ENCODE measurements around the gene CDKAL1.
"Not testable (repeated sequence)": the region's sequence is repeated elsewhere in the genome, so short reads cannot be mapped to it uniquely, and the experiment has no call there.

Gene CDKAL1

GRCh38 chr6:21173031-21173430, 638.8 kb downstream of the CDKAL1 start:
- no peak for DNase-seq (ENCODE audit: low spot score)

GRCh38 chr6:21173678-21174077, 639.4 kb downstream of the CDKAL1 start:
- no peak for DNase-seq (ENCODE audit: low spot score)

GRCh38 chr6:21176197-21176596, 641.9 kb downstream of the CDKAL1 start:
- DNase-seq (ENCODE audit: low spot score), result no peak

GRCh38 chr6:21180155-21180554, 645.9 kb downstream of the CDKAL1 start:
- DNase-seq (ENCODE audit: low spot score), result no peak

GRCh38 chr6:21180800-21181337, 646.6 kb downstream of the CDKAL1 start:
- no peak for DNase-seq (ENCODE audit: low spot score)

GRCh38 chr6:21181866-21182265, 647.6 kb downstream of the CDKAL1 start:
- no peak for DNase-seq (ENCODE audit: low spot score)

- no peak for DNase-seq (ENCODE audit: low spot score)
Observed at GRCh38 chr6:21182589-21182988, 648.3 kb downstream of the CDKAL1 start.

GRCh38 chr6:21185861-21186478, 651.7 kb downstream of the CDKAL1 start:
- no peak for DNase-seq (ENCODE audit: low spot score)

GRCh38 chr6:21186479-21187055, 652.3 kb downstream of the CDKAL1 start:
- DNase-seq (ENCODE audit: low spot score), result no peak

GRCh38 chr6:21187485-21187884, 653.2 kb downstream of the CDKAL1 start:
- DNase-seq (ENCODE audit: low spot score), result no peak

- peak; percentile 71 for DNase-seq (ENCODE audit: low spot score)
Observed at GRCh38 chr6:21188505-21189223, 654.4 kb downstream of the CDKAL1 start.

- peak; percentile 25 for DNase-seq (ENCODE audit: low spot score)
Observed at GRCh38 chr6:21189759-21190158, 655.5 kb downstream of the CDKAL1 start.

- no peak for DNase-seq (ENCODE audit: low spot score)
Observed at GRCh38 chr6:21190701-21191100, 656.4 kb downstream of the CDKAL1 start.

- no peak for DNase-seq (ENCODE audit: low spot score)
Observed at GRCh38 chr6:21193790-21194475, 659.7 kb downstream of the CDKAL1 start.

GRCh38 chr6:21195301-21195700, 661.0 kb downstream of the CDKAL1 start:
- not testable (repeated sequence) for DNase-seq (ENCODE audit: low spot score)

GRCh38 chr6:21198032-21198640, 663.9 kb downstream of the CDKAL1 start:
- no peak for DNase-seq (ENCODE audit: low spot score)

- no peak for DNase-seq (ENCODE audit: low spot score)
Observed at GRCh38 chr6:21199262-21199661, 665.0 kb downstream of the CDKAL1 start.

- DNase-seq (ENCODE audit: low spot score), result no peak
Observed at GRCh38 chr6:21200134-21200870, 666.0 kb downstream of the CDKAL1 start.

- no peak for DNase-seq (ENCODE audit: low spot score)
Observed at GRCh38 chr6:21201187-21201586, 666.9 kb downstream of the CDKAL1 start.

- no peak for DNase-seq (ENCODE audit: low spot score)
Observed at GRCh38 chr6:21201637-21202350, 667.5 kb downstream of the CDKAL1 start.

- no peak for DNase-seq (ENCODE audit: low spot score)
Observed at GRCh38 chr6:21202521-21202920, 668.3 kb downstream of the CDKAL1 start.

Measured in COLO829 (cell line).